Suppressor macrophage (primary cell): Measurements from ENCODE around the gene CAPS2.
"Not testable (repeated sequence)": the region's sequence is repeated elsewhere in the genome, so short reads cannot be mapped to it uniquely, and the experiment has no call there.

Source experiments
- DNase-seq, 4 experiments: peaks; one replicate each; pipeline ENCODE4 v3.0.0-alpha.2; 2020 to 2022
- total RNA-seq, 17 experiments: gene quantifications; one replicate each; lab custom pipeline; 2026; ENCODE audit warnings: mixed read lengths in 6 of 17, inconsistent platforms in 3 of 17; lab: John Stamatoyannopoulos, UW

Gene CAPS2
- total RNA-seq: 0.50 to 5.6 (median 1.6) reads per million in 17 experiments

DNA sequence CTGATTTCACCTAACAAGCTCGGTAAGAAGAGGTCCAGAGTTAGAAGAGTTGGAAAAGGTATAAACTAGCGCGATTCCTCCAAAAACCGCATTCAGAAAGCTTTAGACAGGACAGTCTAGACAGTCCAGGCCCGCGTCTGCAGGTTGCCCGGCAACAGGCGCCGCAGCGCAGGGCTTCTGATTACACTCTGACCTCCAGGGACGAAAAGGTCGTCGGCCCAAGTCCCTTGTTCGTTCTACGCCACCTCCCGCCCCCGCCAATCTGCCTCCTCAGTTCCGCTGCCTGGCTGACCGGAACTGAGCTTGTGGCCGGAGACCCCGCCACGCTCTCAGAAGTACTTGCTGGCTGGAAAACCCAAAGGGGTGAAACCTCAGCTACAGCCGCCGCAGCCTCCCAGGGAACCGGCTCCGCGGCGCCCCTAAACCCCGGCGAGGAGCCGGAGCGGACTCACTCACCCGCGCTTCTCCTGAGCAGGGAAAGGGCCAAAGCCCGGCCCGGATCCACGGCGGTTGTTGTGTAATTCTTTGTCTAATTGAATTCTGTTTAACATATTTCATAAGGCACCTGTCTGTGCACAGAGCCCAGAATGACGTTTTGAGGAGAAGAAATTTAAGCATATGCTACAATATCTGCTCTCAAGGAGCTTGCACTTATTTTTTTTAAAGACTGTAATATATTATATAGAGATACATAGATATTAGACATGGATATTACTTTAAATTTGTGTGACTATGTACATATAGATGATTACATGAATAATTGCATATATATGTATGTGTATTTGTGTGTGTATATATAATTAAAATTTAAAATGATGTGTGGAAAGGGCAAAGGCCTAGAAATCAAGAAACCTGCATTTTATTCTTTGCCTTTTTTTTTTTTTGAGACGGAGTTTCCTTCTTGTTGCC lies at the start of gene CAPS2:
Gene CAPS2, minus strand, starts transcription at position 407 of the 909 bp plus-strand sequence. CDS start 3,826 bp downstream, outside the sequence.
- DNase-seq: peak; percentile 78 to 91 (median 85)

DNA sequence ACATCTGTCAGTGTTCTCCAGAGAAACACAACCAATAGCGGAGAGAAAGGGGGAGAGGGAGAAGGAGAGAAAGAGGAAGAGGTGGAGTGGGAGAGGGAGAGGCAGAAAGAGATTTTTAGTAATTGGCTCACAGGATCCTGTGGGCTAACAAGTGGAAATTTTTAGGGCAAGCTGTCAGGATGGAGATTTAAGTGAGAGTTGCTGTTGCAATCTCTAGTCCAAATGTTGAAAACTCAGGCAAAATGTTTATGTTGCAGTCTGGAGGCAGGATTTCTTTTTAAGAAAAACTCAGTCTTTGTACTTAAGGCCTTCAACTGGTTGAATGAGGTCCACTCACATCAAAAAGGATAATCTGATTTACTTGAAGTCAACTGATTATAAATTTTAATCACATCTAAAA lies 48.2 kb upstream of the CAPS2 start:
- no peak for DNase-seq

DNA sequence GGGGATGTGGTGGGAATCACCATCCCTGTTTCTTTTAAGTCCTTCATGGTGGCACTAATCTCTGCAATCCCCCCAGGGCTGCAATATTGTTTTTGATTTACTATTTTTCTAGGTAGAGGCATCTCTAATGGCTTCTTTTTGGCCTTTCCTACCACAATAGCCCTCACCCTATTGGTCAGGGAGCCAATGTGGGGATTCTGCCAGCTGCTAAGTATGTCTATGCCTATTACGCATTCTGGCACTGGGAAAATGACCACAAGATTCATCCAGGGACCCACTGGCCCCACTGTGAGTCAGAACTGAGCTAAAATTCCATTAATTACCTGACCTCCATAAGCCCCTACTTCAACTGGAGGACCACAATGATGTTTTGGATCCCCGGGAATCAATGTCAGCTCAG lies 44.8 kb upstream of the CAPS2 start:
- DNase-seq: no peak

DNA sequence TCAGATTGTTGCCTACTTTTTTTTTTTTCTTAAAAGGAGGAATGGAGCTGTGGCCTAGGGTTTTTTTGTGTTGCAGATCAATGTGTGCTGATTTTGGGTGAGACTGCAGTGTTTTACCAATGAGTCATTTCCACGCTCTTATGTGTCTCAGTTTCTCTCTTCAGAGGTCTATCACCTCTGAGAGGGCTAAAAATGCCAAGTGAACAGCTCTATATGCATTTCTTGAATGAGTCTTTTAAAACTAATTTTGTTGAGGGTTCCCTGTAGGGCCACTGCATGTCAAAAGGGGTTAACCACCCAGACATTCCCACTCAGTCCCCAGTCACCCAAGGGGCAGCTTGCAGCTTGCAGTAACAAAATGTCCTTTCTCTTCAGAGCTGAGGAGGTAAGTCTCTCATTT lies 36.5 kb upstream of the CAPS2 start:
- no peak for DNase-seq

DNA sequence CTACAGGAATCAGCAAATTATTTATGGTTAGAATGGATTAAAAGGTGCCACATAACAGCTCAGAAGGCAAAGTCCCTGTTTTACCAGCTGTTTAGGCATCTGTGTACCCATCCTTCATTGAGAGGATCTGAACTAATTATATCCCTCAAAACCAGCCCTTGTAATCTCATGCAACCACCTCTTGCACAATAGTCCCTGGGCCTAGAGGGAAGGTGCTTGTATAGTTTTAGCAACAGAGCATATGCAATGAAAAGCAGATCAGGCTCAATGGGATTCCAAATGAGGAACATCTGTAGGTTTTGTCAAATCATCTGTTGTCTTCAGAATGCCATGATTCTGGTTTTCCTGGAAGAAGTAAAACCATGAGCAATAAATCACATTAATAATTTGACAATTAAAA lies 34.8 kb upstream of the CAPS2 start:
- DNase-seq: peak; percentile 53 to 79 (median 71)

DNA sequence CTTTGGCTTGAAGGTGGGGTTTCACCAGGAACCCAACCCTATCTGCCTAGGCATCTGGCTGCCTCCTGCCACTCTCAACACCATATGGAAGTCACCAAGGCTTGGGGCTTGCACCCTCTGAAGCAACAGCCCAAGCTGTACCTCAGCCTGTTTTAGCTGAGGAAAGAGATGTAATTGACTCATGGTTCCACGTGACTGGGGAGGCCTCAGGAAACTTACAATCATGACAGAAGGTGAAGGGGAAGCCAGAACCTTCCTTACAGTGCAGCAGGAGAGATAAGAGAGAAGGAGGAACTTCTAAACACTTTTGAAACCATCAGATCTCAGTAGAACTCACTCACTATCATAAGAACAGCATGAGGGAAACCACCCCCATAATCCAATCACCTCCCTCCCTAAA lies 31.3 kb upstream of the CAPS2 start:
- no peak for DNase-seq

DNA sequence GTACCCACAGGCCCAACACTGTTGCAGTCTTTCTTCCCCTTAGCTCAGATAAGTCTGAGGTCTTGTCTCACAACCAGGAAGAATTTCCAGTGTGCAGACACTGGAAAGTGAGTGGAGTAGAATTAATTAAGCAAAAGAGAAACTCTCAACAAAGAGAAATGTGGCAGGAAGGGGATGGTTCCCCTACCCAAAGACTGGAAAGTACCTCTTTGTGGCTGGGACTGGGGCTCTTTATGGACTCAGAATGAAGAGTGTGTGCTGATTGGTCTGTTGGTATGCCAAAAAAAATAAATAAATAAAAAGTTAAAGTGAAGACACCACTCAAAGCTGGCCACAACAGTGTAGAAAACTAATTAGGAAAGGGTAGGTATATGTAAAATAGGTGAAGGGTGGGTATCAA lies 30.8 kb upstream of the CAPS2 start:
- DNase-seq: no peak

DNA sequence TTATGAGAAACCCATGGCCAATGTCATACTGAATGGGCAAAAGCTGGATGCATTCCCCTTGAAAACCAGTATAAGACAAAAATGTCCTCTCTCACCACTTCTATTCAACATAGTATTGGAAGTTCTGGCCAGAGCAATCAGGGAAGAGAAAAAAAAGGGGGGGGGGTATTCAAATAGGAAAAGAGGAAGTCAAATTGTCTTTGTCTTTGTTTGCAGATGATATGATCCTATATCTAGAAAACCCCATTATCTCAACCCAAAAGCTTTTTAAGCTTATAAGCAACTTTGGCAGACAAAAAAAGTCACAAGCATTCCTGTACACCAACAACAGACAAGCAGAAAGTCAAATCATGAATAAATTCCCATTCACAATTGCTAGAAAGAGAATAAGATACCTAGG lies 23.9 kb upstream of the CAPS2 start:
- DNase-seq: no peak

DNA sequence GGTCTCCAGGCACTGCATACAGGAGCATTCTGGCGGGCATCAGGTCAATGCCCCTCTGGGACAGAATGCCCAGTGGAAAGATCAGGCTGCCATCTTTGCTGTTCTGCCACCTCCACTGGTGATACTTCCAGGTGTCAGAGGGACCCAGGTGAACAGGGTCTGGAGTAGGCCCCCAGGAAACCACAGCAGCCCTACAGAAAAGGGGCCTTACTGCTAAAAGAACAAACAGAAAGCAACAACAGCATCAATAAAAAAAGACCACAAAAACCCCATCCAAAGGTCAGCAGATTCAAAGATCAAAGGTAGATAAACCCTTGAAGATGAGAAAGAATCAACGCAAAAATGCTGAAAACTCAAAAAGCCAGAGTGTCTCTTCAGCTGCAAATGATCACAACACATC lies 20.3 kb upstream of the CAPS2 start:
- DNase-seq: no peak

DNA sequence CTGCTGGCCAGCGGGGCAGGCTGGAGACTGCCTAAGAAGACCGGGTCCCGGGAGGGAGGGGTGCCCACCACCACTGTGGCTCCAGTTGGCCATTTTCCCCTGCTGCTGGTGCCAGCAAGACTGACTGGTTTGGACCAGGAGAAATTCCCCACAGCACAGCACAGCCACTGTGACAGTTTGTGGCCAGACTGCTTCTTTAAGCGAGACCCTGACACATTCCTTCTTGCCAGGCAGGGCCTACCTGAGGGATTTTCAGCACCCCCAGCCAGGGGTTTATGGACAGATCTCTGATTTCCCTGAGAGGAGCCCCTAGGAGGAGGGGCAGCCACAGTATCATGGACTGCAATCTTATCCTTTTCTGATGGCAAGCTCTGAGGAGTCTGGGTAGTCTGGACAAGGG lies 19.8 kb upstream of the CAPS2 start:
- no peak for DNase-seq

DNA sequence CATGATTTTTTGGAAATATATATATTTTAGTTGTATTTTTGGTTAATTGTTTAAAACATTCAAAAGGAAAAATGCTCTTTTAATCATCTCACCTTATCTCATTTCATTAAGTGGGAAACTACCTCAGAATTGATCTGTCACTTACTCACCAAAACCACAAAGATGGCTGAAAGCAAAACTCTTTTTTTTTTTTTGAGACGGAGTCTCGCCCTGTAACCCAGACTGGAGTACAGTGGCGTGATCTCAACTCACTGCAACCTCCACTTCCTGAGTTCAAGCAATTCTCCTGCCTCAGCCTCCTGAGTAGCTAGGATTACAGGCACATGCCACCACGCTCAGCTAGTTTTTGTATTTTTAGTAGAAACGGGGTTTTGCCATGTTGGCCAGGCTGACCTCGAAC lies 16.1 kb upstream of the CAPS2 start:
- not testable (repeated sequence) for DNase-seq

DNA sequence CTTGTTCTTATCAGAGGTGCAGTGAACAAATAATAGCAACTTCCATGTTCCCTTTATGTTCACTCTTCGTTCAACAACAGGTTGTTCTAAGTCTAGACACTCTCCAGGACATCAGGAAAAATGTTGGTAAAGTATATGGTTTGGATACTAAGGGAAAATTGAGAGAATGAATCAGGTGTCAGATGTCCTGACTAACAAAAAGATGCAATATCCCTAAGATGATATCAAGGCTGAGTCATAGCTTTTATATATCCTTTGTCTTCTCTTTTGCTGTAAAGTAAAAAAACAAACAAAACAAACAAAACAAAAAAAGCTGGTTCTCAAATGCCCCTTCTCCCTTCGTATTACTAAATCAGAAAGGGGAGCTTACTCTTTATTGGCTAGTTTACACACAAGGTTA lies 15.4 kb upstream of the CAPS2 start:
- no peak for DNase-seq

DNA sequence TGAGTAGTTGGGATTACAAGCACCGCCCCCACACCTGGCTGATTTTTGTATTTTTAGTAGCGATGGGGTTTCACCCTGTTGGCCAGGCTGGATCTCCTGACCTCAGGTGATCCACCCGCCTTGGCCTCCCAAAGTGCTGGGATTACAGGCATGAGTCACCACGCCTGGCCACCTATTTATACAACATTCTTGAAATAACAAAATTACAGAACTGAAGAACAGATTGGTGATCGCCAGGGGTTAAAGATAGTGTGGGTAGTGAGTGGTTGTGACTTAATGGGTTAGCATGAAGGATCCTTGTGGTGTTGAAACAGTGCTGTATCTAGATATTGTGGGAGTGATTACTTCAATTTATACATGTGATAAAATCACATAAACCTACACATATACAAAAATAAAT lies 11.7 kb upstream of the CAPS2 start:
- no peak for DNase-seq

DNA sequence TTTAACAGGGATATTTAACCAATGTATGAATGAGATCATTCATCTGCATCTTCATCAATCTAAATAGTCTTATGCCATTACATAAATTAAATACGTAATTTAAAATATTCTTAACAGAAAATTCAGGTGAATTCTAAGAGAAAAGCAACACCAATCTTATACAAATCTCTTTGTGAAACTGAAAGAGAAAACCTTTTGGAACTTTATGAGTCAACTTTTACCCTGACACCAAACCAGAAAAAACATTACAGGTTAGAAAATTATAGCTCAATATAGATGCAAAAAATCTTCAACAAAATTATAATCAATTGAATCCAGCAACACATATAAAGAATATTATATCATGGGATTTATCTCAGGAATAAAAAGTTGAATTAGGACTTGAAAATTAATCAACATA lies 7.8 kb upstream of the CAPS2 start:
- DNase-seq: no peak

DNA sequence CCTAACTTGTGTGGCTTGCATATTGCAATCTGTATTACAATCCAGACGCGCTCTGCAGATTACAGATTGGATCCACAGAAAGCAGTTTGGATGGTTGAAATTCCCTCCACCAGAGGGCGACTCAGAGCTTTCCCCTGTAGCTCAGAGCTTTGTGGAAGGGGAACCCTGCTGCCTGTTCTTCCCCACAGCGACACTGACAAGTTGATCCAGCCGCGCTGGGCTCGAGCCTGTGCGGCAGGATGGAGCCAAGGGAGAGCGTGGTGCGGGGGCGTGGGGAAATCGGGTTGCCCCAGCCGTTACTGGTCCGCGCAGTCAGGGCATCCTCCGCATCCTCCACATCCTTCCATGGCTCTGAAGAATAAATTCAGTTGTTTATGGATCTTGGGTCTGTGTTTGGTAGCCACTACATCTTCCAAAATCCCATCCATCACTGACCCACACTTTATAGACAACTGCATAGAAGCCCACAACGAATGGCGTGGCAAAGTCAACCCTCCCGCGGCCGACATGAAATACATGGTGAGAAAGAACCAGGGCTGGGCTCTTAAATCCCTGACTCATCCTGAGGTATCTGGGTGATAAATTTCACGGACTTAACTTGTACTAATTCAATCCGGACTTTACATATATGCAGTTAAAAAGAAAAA lies 4.4 kb upstream of the CAPS2 start, which contains the start of gene GLIPR1L1:
Gene GLIPR1L1, plus strand, starts transcription at position 287 of the 647 bp plus-strand sequence. Its CDS starts 59 bp downstream, at position 346.
- DNase-seq: peak; percentile 92 to 94 (median 93)

DNA sequence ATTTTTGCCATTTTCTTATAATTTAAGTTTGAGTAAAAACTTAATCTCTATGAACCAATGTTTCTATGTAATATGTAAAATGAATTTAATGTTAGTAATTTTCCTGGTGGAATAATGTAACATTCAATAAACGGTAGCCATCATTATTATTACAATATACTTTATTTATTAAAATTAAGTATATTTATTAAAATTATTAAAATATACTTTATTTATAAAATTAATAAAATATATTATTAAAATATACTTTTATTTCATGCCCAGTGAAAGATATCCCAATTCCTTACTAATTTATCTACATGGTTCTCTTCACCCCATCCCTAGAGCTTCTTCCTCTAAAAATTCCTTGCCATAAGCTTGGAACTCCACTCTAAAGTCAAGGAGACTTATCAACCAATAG lies 2.5 kb downstream of the CAPS2 start:
- DNase-seq: no peak

DNA sequence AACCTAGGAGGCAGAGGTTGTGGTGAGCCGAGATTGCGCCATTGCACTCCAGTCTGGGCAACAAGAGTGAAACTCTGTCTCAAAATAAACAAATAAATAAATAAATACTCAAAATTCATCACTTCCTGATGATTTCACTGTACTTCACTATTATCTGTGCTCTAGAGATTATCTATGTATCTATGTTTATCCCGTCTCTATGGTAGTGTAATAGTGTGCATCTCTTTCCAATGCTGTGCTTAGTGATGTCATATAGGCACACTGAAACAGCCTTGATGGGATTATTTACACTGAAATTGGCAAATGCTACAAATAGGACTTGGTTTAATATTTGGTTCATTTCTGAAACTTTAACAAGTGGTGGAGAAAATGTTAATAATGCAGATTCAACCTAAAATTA lies 6.5 kb downstream of the CAPS2 start:
- no peak for DNase-seq

DNA sequence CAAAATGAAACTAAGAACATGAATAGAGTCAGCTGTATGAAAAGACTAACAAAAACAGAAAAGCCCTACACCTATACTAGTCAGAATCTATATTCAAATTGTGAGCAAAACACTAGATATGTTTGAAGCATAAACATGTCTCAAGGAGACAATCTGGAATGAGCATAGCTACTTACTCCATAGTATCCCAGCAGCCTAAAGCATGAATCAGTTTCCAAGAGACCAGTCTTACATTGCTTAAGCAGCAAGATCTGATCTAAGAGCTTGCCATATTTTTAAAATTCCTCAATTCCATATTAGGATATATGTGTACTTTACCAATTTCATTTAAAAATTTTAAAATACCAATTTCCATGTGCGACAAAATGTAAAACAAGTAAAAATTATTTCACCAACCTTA lies 7.7 kb downstream of the CAPS2 start:
- no peak for DNase-seq

DNA sequence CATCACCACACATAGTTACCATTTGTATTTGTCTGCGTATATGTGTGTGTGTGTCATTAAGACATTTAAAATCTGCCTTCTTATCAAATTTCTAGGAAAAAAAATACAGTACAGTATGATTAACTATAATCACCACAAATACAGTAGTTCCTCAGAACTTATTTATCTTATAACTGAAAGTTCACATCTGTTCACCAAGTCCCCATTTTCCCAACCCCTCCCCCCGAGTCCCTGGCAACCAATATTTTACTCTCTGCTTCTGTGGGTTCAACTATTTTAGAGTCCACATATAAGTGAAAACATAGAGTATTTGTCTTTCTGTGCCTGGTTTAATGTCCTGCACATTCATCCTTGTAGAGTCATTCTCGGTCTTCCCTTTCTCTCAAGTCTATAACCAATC lies 12.3 kb downstream of the CAPS2 start:
- no peak for DNase-seq

DNA sequence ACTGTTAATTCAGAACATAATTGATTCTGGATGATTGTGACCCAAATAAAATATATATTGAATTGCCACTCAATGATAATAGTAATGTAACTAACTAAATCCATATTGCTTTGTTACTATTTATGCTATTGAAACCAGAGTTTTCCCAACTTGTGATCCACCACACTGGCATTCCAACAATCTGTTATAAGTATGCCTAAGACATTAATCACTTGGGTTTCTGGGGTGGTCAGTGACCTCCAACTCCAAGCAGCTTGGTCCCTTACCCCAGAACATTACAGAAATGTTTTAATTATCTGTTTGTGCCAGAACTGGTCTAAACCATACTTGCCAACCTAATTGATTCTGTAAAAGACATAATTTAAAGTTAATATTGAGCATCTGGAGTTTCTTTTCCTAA lies 14.6 kb downstream of the CAPS2 start:
- DNase-seq: no peak

DNA sequence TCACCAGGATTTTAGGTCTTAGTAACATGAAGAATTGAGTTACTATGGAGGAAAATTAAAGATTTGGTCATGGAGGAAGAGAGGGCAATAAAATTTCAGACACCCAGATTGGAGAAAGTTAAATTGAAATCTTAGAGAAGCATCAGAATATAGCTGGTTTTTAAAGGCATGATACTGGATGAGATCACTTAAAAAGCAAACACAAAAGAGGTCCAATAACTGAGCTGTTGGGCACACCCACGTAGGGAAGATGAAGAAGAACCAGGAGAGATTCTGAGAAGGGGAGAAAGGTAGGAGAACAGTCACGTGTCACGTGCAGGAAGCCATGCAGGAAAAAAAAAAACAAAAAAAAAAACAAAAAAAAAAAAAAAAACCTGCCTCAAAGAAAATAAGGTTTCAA lies 18.8 kb downstream of the CAPS2 start:
- no peak for DNase-seq

DNA sequence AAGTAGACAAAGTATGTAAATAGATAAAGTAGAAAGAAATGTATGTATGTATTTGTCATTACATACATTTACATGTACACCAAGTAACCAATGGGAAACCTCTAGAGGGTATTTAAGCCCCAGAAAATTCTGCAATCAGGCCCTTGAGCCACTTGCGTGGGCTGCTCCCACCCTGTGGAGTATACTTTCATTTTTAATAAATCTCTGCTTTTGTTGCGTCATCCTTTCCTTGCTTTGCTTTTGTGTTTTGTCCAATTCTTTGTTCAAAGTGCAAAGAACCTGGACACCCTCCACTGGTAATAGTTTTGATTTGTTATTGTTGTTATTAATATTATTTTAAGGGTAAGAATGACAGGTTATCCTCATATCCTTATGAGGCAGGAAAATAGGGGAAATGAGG lies 21.8 kb downstream of the CAPS2 start:
- no peak for DNase-seq

DNA sequence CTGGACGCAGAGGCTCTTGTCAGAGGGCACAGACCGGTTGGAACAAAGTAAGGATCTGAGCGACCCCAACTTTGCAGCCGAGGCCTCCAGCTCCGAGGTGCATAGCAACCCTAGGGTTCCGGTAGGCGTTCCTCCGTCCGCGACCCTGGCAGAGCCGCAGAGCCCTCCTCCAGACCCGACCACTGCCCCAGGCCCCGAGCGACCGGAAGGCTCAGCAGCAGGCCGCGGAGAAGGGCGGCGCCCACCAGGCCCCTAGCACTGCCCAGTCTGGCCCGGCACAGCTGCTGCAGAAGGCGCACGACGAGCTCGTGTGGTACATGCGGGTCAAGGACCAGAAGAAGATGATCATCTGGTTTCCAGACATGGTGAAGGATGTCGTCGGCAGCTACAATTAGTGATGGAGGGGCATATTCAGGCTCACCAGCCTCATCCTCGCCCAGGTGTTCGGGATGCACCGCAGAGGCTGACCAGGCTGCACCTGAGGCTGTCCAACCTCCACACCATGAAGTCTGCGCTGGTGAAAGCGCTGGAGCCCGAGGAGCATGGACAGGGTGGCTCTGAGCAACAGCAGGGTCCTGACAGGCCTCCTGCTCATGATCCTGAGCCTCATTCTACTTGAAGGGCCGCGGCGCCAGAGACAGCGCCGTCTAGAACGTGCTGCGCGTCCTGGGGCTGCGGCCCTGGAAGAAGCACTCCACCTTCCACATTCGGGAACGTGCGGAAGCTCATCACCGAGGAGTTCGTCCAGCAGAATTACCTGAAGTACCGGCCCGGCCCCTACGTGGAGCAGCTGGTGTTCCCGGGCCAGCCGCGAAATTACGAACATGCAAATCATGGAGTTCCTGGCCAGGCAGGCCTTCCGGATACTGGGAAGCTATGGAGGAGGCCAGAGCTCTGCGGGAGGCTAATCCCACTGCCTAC lies 24.5 kb downstream of the CAPS2 start:
- no peak for DNase-seq
